Measurements from ENCODE around the gene SHCBP1. TPM values are rescaled to one million over a fixed set of nuclear protein-coding genes. Genes with fewer than 3 reads are reported as not detected.
"Not testable (repeated sequence)": the region's sequence is repeated elsewhere in the genome, so short reads cannot be mapped to it uniquely, and the experiment has no call there.

SHCBP1 gene
- 0.29 TPM for total RNA-seq
- long read RNA-seq: 0 reads

GRCh38 chr16:46621006-46621933 is at the start of gene SHCBP1:
SHCBP1 (minus strand) TSS chr16:46621379; CDS start chr16:46621359, 20 bp downstream.
- DNase-seq (ENCODE audit: low spot score): peak; percentile 94

DNA sequence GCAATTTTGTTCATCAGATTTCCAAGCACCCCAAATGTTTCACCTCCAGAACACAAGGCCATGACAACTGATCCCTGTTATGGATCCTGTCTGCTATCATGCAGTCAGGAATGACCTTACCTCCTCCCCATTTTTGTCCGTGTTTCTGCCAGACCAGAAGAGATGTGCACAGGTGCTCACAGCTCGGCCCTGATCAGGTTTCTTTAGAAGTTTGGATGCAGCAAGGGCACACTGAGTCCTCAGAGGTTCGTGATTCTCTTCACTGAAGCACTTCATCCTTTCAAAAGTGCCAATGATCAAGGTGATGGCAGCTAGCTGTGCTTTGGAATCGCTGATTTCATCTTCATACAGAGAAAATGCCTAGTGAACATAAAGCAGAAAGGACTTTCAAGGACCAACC is 40.9 kb upstream of the SHCBP1 start:
- no peak for DNase-seq (ENCODE audit: low spot score)

GRCh38 chr16:46658925-46659324 is 37.7 kb upstream of the SHCBP1 start:
- DNase-seq (ENCODE audit: low spot score): no peak

GRCh38 chr16:46651305-46651704 is 30.1 kb upstream of the SHCBP1 start:
- no peak for DNase-seq (ENCODE audit: low spot score)

GRCh38 chr16:46650254-46650623 is 29.1 kb upstream of the SHCBP1 start:
- no peak for DNase-seq (ENCODE audit: low spot score)

GRCh38 chr16:46649588-46650253 is 28.5 kb upstream of the SHCBP1 start:
- no peak for DNase-seq (ENCODE audit: low spot score)

- no peak for DNase-seq (ENCODE audit: low spot score)
These were observed 27.5 kb upstream of the SHCBP1 start for GRCh38 chr16:46648656-46649055.

DNA sequence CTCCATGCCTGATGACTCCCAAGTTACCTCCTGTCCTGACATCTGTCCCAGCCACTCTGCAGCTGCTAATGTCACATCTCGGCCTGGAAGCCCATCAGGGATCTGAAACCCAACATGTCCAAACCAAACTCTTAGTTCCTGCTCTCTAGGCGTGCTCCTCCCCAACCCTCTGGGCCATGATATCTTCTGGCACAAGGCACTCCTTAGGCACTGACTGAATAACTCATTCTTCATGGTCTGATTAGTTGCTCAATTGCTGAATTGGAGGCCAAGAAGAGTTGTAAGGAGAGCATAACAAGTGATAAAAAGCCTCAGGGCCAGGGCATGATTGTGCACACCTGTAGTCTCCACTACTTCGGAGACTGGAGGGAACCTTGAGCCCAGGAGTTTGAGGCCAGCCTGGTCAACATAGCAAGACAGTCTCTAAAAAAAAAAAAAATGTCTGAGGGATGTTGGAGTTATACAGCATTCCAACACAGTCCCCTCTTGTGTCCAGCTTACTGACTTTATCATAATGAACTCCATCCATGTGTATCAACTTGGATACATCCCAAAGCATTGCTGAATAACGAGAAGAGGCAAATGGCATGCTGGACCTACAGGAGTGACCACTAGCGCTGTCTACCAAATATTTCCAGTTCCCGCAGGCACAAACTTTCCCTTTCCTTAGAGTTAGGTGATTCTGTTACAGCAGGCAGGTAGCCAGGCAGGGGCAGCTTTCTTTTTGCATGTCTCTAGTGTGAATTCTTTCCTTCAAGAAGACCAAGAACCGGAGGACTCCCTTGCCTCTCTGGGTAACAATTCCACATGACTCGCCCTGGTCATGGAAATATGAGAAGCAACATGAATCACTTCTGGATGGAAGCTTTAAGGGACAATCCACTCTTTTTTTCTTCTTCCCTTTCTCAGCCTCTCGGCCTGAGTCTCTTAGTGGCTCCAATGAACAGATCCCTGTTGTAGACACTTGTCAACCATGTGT is 18.1 kb upstream of the SHCBP1 start:
- no peak for DNase-seq (ENCODE audit: low spot score)

GRCh38 chr16:46632778-46633733 is 11.9 kb upstream of the SHCBP1 start:
- no peak for DNase-seq (ENCODE audit: low spot score)

GRCh38 chr16:46629331-46630219 is 8.4 kb upstream of the SHCBP1 start:
- no peak for DNase-seq (ENCODE audit: low spot score)

- no peak for DNase-seq (ENCODE audit: low spot score)
These were observed 6.6 kb upstream of the SHCBP1 start for GRCh38 chr16:46627746-46628145.

DNA sequence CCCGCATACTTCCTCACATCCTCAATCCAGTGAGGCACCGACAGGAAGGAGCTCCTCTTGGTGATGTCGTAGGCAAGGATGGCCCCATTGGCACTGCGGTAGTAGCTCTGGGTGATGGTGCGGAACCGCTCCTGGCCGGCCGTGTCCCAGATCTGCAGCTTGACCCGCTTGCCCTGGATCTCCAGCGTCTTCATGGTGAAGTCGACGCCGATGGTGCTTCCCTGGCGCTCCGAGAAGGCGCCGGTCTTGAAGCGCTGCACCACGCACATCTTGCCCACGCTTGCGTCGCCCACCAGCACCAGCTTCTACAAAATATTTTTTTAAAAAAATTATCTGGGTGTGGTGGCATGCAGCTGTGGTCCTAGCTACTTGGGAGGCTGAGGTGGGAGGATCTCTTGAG is 5.5 kb upstream of the SHCBP1 start:
- not testable (repeated sequence) for DNase-seq (ENCODE audit: low spot score)

DNA sequence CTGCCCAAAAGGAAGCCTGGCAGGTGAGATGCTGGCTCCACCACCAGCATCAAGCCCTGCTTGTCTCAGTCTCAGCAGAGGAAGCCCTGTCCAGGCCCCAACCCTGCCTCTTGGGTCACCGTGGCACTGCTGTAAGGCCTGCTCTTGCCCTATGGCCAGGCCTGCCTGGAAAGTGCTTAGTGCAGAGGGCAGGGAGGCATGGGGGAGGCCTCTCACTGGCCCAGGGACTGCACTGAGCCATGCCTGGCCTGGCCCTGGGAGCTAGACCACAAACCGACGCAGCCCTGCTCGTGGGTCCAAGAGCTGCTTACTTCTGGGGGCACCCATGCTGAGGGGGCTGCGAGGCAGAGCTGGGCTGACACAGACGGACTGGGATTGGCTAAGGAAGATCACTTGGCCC is 3.7 kb upstream of the SHCBP1 start:
- not testable (repeated sequence) for DNase-seq (ENCODE audit: low spot score)

GRCh38 chr16:46623707-46624106 is 2.5 kb upstream of the SHCBP1 start:
- not testable (repeated sequence) for DNase-seq (ENCODE audit: low spot score)

DNA sequence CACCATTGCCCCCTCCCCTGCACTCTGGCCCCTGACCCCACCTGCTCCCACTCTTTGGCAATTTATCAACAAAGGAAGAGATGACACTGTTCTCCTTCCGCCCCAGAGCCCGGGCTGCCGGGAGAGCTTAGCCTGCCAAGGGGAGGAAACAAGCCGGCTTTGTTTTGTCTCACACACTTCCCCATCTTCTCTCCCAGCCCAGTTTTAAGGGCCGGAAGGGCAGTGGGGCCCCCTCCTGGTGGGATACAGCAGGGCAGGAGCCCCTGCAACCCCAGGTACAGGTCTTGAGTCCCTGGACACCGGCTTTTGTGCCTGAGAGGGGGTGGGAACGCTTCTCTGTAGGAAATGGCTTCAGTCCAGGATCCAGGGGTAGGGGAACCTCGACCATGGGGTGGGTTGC is 2.1 kb upstream of the SHCBP1 start:
- not testable (repeated sequence) for DNase-seq (ENCODE audit: low spot score)

DNA sequence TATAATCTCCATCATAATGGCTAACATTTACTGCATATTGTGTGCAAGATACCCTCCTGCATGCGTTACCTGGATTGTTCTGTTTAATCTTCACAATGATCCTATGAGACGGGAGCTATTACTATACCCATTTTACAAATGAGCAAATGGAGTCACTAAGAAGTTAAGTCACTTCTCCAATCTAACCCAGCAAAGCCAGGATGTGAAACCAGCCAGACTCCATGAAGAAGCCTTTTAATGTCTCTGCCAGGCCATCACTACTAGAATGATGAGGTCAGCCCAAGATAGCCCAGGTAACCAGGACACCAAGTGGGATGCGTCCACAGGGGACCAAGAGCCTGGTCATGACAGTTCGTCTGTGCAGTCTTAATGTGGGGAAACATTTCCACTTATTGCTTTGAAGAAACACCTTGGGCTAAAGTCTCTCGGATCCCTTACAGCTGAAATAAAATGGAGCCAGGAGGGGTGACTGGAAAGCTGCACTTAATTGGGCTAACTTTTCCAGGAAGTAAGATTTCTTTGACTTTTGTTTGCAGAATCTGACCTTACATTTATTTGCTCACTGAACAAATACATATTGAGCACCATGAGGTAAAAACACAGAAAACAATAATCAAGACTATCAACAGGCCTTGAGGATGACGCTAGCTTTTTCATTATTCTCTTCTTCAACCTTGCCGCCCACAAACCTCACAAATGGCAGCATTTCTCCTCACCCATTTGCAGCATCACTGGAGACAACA is 926 bp upstream of the SHCBP1 start:
- no peak for DNase-seq (ENCODE audit: low spot score)

- no peak for DNase-seq (ENCODE audit: low spot score)
These were observed 743 bp downstream of the SHCBP1 start for GRCh38 chr16:46620266-46621005.

GRCh38 chr16:46618516-46618915 is 2.7 kb downstream of the SHCBP1 start:
- no peak for DNase-seq (ENCODE audit: low spot score)

All from mesenteric fat pad (tissue), 1 donor.